Thymus (tissue), 11 donors: ENCODE results near the gene RAD51B. TPM values are rescaled to one million over a fixed set of nuclear protein-coding genes. Genes with fewer than 3 reads are reported as not detected.
A peak's percentile ranks its signal among the peaks of the same experiment; 100 is the strongest.
"Not testable (repeated sequence)": the region's sequence is repeated elsewhere in the genome, so short reads cannot be mapped to it uniquely, and the experiment has no call there.

ENCODE experiments used
- DNase-seq, 9 donors: peaks; one replicate each; pipeline ENCODE4 v3.0.0-alpha.2; 2013; ENCODE audit warnings: low spot score in 9 of 9, low read depth in 6 of 9, missing footprints in 1 of 9
- H3K27ac ChIP-seq, 2 donors: one replicate each; pipeline ENCODE4 v1.5.1; 2013; ENCODE audit warnings: control low read depth in 1 of 2, low read depth in 1 of 2, low read length in 1 of 2, mild to moderate bottlenecking in 1 of 2, moderate library complexity in 1 of 2
- H3K27me3 ChIP-seq, 2 donors: one replicate each; pipeline ENCODE4 v1.5.1; 2013; ENCODE audit warnings: low read length in 1 of 2; ENCODE audit not compliant: control insufficient read depth in 2 of 2, insufficient read depth in 1 of 2
- H3K36me3 ChIP-seq, 2 donors: one replicate each; pipeline ENCODE4 v1.5.1; 2013; ENCODE audit warnings: low read length in 1 of 2, mild to moderate bottlenecking in 1 of 2, moderate library complexity in 1 of 2; ENCODE audit not compliant: control insufficient read depth in 2 of 2, insufficient read depth in 2 of 2
- H3K4me1 ChIP-seq, 2 donors: one replicate each; pipeline ENCODE4 v1.5.1; 2013; ENCODE audit warnings: low read length in 2 of 2; ENCODE audit not compliant: control insufficient read depth in 2 of 2, insufficient read depth in 2 of 2
- H3K4me3 ChIP-seq, 2 donors: one replicate each; pipeline ENCODE4 v1.5.1; 2013; ENCODE audit warnings: low read length in 2 of 2, control low read depth in 1 of 2, mild to moderate bottlenecking in 1 of 2
- H3K9me3 ChIP-seq, 2 donors: one replicate each; pipeline ENCODE4 v1.5.1; 2013; ENCODE audit warnings: low read length in 1 of 2, mild to moderate bottlenecking in 1 of 2; ENCODE audit not compliant: control insufficient read depth in 2 of 2, insufficient read depth in 1 of 2
- WGBS: extraction: QIAGEN DNeasy Blood & Tissue Kit; methylation state at CpG from one replicate; pipeline ENCODE4 v1.1.7; 2013; 5-methylcytosine and 5-hydroxymethylcytosine counted together
- polyA plus RNA-seq: library from polyadenylated mRNA; stranded (reverse); fragments of 200-250 nt; gene quantifications from one replicate; pipeline ENCODE4 v1.2.3, GENCODE V29; 2013
- total RNA-seq: library from RNA; stranded (reverse); fragments of 120-200 nt; gene quantifications from one replicate; pipeline ENCODE4 v1.2.4, GENCODE V29; 2013
- donor health status: healthy.

Gene RAD51B
- total and polyA plus RNA-seq, 2 donors: 7.8 to 17.8 TPM

DNA sequence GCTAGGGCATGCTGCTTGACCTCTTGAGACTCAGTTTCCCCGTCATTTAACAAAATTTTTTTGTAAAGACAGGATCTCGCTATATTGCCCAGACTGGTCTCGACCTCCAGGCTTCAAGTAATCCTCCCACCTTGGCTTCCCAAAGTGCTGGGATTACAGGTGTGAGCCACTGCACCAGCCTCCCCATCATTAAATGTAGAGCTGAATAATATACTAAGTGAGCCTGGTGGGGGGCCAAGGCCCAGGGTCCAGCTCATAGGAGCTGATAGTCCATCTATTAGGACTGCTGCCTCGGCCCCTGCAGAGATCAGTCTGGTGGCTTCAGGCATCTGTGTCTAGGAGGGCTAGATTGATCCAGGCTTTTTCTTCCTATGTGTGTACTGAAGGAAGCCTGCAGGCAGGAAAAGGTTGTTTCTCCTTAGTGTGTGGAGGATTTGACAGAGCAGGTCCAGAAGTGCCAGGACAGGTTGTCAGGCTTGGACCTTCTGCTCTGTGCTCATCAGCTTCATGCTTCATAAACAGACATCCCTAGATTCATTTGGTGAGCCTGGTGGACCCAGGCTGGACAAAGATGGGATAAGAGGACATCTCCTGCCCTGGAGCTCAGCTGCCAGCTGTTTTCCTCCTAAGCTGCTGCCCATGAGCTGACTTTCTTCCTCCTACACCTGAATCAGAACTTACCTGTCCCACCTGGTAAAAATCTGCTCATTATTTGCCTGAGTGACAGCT is 837.9 kb downstream of the RAD51B start:
- Histone ChIP-seq H3K36me3 (no peaks in the 10 kb centered on the region), H3K9me3 (peaks cover 1 to 4% of the 10 kb centered on the region in 2 donors), H3K27me3 (no peaks in the 10 kb centered on the region), H3K4me3 (no peak overlapping the region), H3K4me1 (peaks cover 3 to 46% of the 10 kb centered on the region in 2 donors), H3K27ac (no peak overlapping the region)
- WGBS: over 99% methylated on average over 4 of the region's 4 CpGs
- no peak for DNase-seq

- H3K27ac ChIP-seq: no peak overlapping the region
- H3K4me1 ChIP-seq: peaks cover 3 to 46% of the 10 kb centered on the region in 2 donors
These were observed 838.5 kb downstream of the RAD51B start for GRCh38 chr14:68658029-68658509.

GRCh38 chr14:68658943-68659931 is 839.7 kb downstream of the RAD51B start:
- WGBS: 94% methylated on average over 20 of the region's 20 CpGs
- H3K4me1 ChIP-seq: peaks cover 3 to 43% of the 10 kb centered on the region in 2 donors
- H3K36me3 ChIP-seq: no peaks in the 10 kb centered on the region
- no peak overlapping the region for H3K4me3 ChIP-seq
- no peaks in the 10 kb centered on the region for H3K27me3 ChIP-seq
- peak overlapping the region; percentile 15 to 55 for H3K27ac ChIP-seq
- DNase-seq: no peak
- H3K9me3 ChIP-seq: peaks cover 1 to 4% of the 10 kb centered on the region in 2 donors

More at GRCh38 chr14:68658029-68658509, 838.5 kb downstream of the RAD51B start:
- H3K9me3 ChIP-seq: peaks cover 1 to 4% of the 10 kb centered on the region in 2 donors
- no peak for DNase-seq
- H3K36me3 ChIP-seq: no peaks in the 10 kb centered on the region
- no peak overlapping the region for H3K4me3 ChIP-seq
- 95% methylated on average over 8 of the region's 8 CpGs for WGBS
- H3K27me3 ChIP-seq: no peaks in the 10 kb centered on the region

DNA sequence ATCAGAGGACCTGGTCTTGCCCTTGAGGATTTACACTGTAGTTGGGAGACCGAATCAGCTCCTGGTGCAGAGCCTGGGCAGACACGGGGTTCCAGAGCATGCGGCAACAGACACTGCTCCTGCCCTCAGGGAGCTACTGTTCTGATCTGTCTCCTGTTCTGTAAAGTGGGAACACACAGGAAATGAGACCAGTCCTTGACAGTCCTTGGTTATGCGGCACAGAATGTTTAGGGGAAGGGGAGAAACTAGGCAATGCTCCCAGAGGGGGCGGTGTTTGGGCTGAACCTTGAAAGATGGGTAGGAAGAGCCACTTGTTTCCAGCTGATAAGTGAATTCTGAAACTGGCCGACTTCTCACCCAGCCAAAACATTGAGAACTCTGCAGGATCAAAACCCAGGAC is 840.9 kb downstream of the RAD51B start:
- no peak overlapping the region for H3K4me3 ChIP-seq
- no peaks in the 10 kb centered on the region for H3K27me3 ChIP-seq
- WGBS: 98% methylated on average over 6 of the region's 6 CpGs
- no peaks in the 10 kb centered on the region for H3K36me3 ChIP-seq
- H3K4me1 ChIP-seq: peaks cover 0 to 31% of the 10 kb centered on the region in 2 donors
- no peak for DNase-seq
- no peak overlapping the region for H3K27ac ChIP-seq
- H3K9me3 ChIP-seq: peaks cover 1 to 4% of the 10 kb centered on the region in 2 donors

GRCh38 chr14:68661226-68662225 is 841.9 kb downstream of the RAD51B start:
- peaks cover 1 to 4% of the 10 kb centered on the region in 2 donors for H3K9me3 ChIP-seq
- no peak overlapping the region for H3K4me3 ChIP-seq
- H3K4me1 ChIP-seq: peaks cover 0 to 30% of the 10 kb centered on the region in 2 donors
- WGBS: 94% methylated on average over 14 of the region's 14 CpGs
- H3K36me3 ChIP-seq: no peaks in the 10 kb centered on the region
- no peak overlapping the region for H3K27ac ChIP-seq
- no peaks in the 10 kb centered on the region for H3K27me3 ChIP-seq
- DNase-seq: no peak

GRCh38 chr14:68662392-68662791 is 842.8 kb downstream of the RAD51B start:
- no peak for DNase-seq
- Histone ChIP-seq H3K36me3 (no peaks in the 10 kb centered on the region), H3K27ac (no peak overlapping the region), H3K4me1 (peaks cover 0 to 22% of the 10 kb centered on the region in 2 donors), H3K9me3 (peaks cover 1 to 4% of the 10 kb centered on the region in 2 donors), H3K4me3 (no peak overlapping the region), H3K27me3 (no peaks in the 10 kb centered on the region)
- WGBS: 97% methylated on average over 3 of the region's 3 CpGs

- not testable (repeated sequence) for H3K27ac ChIP-seq, H3K4me3 ChIP-seq, H3K9me3 ChIP-seq, DNase-seq, H3K36me3 ChIP-seq, H3K27me3 ChIP-seq
- WGBS: 81% methylated on average over 6 of the region's 6 CpGs
- H3K4me1 ChIP-seq: peaks cover 0 to 21% of the 10 kb centered on the region in 2 donors
These were observed 843.2 kb downstream of the RAD51B start for GRCh38 chr14:68662826-68663225.

- Histone ChIP-seq H3K27ac (peak overlapping the region in 1 of 2 donors; percentile 54), H3K4me3 (no peak overlapping the region)
These were observed 844.0 kb downstream of the RAD51B start for GRCh38 chr14:68663385-68664076.

More at GRCh38 chr14:68663385-68664076, 844.0 kb downstream of the RAD51B start:
- DNase-seq: no peak
- Histone ChIP-seq H3K27me3 (no peaks in the 10 kb centered on the region), H3K4me1 (peaks cover 0 to 23% of the 10 kb centered on the region in 2 donors), H3K36me3 (no peaks in the 10 kb centered on the region), H3K9me3 (peaks cover 1 to 4% of the 10 kb centered on the region in 2 donors)
- 95% methylated on average over 9 of the region's 9 CpGs for WGBS
